HepG2 (cell line): Measurements from ENCODE around the gene CEP83. TPM values are rescaled to one million over a fixed set of nuclear protein-coding genes. Genes with fewer than 3 reads are reported as not detected.

Experiments
- DMAP1 ChIP-seq: IDR thresholded peaks from 2 replicates; pipeline ENCODE4 v1.6.1; 2016
- MAZ ChIP-seq, 2 experiments: sonication (generic) in 1 of 2; formaldehyde crosslinking in 1 of 2; IDR thresholded peaks; 2 replicates each; pipeline versions ENCODE4 v1.5.0 to v1.6.1; 2012 to 2020; ENCODE audit warnings: low read depth in 2 of 2, mild to moderate bottlenecking in 2 of 2, borderline replicate concordance in 1 of 2, improper control_type of control experiment in 1 of 2, low read length in 1 of 2, missing genetic modification reagents in 1 of 2, moderate library complexity in 1 of 2
- NR2C2 ChIP-seq: sonication (generic); formaldehyde crosslinking; IDR thresholded peaks from 2 replicates; pipeline ENCODE4 v1.4.0; 2020; ENCODE audit warnings: missing genetic modification reagents, mild to moderate bottlenecking, moderate library complexity, borderline replicate concordance
- NR2F2 ChIP-seq: IDR thresholded peaks from 2 replicates; pipeline ENCODE4 v1.6.1; 2012; ENCODE audit warnings: low read depth, inconsistent platforms, borderline replicate concordance
- RBAK ChIP-seq: sonication (generic); formaldehyde crosslinking; IDR thresholded peaks from 2 replicates; pipeline ENCODE4 v1.5.1; 2020; ENCODE audit warnings: mild to moderate bottlenecking, missing genetic modification reagents
- SCMH1 ChIP-seq: sonication (generic); formaldehyde crosslinking; IDR thresholded peaks from 2 replicates; pipeline ENCODE4 v1.9.0; 2021; ENCODE audit warnings: missing genetic modification reagents, mild to moderate bottlenecking, borderline replicate concordance
- ZBTB1 ChIP-seq: sonication (generic); formaldehyde crosslinking; IDR thresholded peaks from 2 replicates; pipeline ENCODE4 v1.4.0; 2020; ENCODE audit warnings: missing genetic modification reagents, borderline replicate concordance
- ZFP37 ChIP-seq: sonication (generic); formaldehyde crosslinking; IDR thresholded peaks from 2 replicates; pipeline ENCODE4 v1.4.0; 2020; ENCODE audit warnings: missing genetic modification reagents, borderline replicate concordance
- ZNF124 ChIP-seq: sonication (generic); formaldehyde crosslinking; IDR thresholded peaks from 2 replicates; pipeline ENCODE4 v1.4.0; 2020; ENCODE audit warnings: missing genetic modification reagents
- ZNF274 ChIP-seq: sonication (generic); formaldehyde crosslinking; IDR thresholded peaks from 2 replicates; pipeline ENCODE4 v1.5.1; 2020; ENCODE audit warnings: mild to moderate bottlenecking, missing genetic modification reagents
- polyA plus RNA-seq, 8 experiments: library from polyadenylated mRNA; depleted of rRNA in 3 of 8; stranded (reverse) in 7 of 8; unstranded in 1 of 8; fragments of >200 nt; fragmentation: Illumina TruSeq in 4 of 8; extraction: Trizol in 4 of 8; gene quantifications; 2 replicates each; pipeline versions ENCODE4 v1.2.1 to v1.2.3, GENCODE V29; 2011 to 2016; ENCODE audit warnings: low read depth in 4 of 8, missing spikeins in 1 of 8, mixed read lengths in 1 of 8; ENCODE audit not compliant: insufficient read depth in 1 of 8
- total RNA-seq, 5 experiments: library from RNA; depleted of rRNA; stranded (reverse); fragments of >200 nt; fragmentation: Illumina TruSeq; extraction: Trizol; gene quantifications; 2 replicates each; pipeline ENCODE4 v1.2.3, GENCODE V29; 2016; ENCODE audit warnings: low read depth in 1 of 5
- TF ChIP-seq, protein P1 (sequence below): sonication (generic); formaldehyde crosslinking; IDR thresholded peaks from 2 replicates; pipeline ENCODE4 v1.5.0; 2020; ENCODE audit warnings: mild to moderate bottlenecking, missing genetic modification reagents, borderline replicate concordance
- TF ChIP-seq, protein P2 (sequence below): IDR thresholded peaks from 2 replicates; pipeline ENCODE4 v1.6.1; 2016; ENCODE audit warnings: low read depth, control low read depth
- TF ChIP-seq, protein P3 (sequence below): IDR thresholded peaks from 2 replicates; pipeline ENCODE4 v1.6.1; 2012; ENCODE audit warnings: inconsistent platforms
- TF ChIP-seq, protein P4 (sequence below): sonication (generic); formaldehyde crosslinking; IDR thresholded peaks from 2 replicates; pipeline ENCODE4 v1.8.0; 2022; ENCODE audit warnings: missing genetic modification reagents, mild to moderate bottlenecking, borderline replicate concordance
- TF ChIP-seq, protein P5 (sequence below): sonication (generic); formaldehyde crosslinking; IDR thresholded peaks from 2 replicates; pipeline ENCODE4 v1.4.0; 2020; ENCODE audit warnings: missing genetic modification reagents, borderline replicate concordance

The CEP83 gene
- total and polyA plus RNA-seq, 2 of the 13 experiments (the other 11 are each of a cell fraction or from before 2014, with no cell fraction given), result 6.2 to 19.2 TPM

DNA sequence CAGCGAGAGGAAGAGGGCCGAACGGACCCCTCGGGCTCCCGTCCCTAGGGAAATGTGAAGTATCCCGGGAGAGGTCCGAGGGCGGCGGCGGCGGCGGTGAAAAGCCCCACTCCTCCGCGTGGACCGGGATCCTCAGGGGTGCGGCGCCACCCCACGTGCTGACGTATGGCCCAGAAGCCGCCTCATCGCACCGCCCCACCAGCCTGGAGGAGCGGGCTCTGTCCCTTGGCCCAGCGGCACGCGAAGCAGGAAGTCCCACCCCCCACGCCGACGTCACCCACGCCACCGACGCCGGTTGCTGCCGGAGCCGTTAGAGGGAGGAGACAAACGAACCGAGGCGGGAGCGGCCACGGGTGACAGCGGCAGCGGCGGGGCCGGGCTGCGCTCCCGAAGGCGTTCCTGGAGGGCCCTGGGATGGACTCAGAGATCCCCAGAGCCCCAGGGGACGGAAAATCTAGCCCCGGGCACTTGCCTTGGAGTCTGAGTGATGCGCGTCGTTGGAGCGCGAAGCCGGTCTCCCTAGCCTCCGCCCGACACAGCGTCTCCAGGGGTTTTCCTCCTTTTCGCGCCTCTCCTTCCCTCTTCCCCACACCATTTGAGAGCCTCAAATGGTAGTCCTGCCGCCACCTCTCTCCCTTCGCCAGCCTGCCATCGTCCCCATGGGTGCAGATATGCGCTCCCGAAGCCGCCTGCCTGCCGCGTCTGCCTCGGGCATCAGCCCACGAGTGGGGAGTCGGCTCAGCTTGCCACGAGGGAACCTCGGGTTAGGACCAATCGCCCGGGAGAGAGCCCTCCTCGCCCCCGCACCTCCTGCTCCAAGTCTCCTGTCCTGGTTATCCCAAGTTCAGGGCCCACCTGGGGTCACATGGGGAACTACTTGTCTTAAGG, at the start of gene CEP83 (continued):
- TF ChIP-seq, protein P1, sequence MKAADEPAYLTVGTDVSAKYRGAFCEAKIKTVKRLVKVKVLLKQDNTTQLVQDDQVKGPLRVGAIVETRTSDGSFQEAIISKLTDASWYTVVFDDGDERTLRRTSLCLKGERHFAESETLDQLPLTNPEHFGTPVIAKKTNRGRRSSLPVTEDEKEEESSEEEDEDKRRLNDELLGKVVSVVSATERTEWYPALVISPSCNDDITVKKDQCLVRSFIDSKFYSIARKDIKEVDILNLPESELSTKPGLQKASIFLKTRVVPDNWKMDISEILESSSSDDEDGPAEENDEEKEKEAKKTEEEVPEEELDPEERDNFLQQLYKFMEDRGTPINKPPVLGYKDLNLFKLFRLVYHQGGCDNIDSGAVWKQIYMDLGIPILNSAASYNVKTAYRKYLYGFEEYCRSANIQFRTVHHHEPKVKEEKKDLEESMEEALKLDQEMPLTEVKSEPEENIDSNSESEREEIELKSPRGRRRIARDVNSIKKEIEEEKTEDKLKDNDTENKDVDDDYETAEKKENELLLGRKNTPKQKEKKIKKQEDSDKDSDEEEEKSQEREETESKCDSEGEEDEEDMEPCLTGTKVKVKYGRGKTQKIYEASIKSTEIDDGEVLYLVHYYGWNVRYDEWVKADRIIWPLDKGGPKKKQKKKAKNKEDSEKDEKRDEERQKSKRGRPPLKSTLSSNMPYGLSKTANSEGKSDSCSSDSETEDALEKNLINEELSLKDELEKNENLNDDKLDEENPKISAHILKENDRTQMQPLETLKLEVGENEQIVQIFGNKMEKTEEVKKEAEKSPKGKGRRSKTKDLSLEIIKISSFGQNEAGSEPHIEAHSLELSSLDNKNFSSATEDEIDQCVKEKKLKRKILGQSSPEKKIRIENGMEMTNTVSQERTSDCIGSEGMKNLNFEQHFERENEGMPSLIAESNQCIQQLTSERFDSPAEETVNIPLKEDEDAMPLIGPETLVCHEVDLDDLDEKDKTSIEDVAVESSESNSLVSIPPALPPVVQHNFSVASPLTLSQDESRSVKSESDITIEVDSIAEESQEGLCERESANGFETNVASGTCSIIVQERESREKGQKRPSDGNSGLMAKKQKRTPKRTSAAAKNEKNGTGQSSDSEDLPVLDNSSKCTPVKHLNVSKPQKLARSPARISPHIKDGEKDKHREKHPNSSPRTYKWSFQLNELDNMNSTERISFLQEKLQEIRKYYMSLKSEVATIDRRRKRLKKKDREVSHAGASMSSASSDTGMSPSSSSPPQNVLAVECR (CRISPR knock-in tag), result peak; percentile 95
- TF ChIP-seq RBAK (CRISPR knock-in tag) (no peak; the same call in 1 of the 2 replicates), NR2F2 (no peak), ZNF124 (CRISPR knock-in tag) (0 out of 2 replicates have a peak, but pooled peaks have one; percentile 38), ZBTB1 (CRISPR knock-in tag) (no peak), ZNF274 (CRISPR knock-in tag) (peak; percentile 64; the same call in 1 of the 2 replicates), ZFP37 (CRISPR knock-in tag) (no peak), DMAP1 (peak; percentile 84; the same call in 1 of the 2 replicates), MAZ (IDR thresholded peaks at IDR 0.05; ENCODE audit: borderline replicate concordance, low read depth, low read length) (peak; percentile 29; the same call in 1 of the 2 replicates), MAZ (CRISPR knock-in tag; IDR thresholded peaks at IDR 0.05; ENCODE audit: low read depth) (peak; percentile 91), NR2C2 (peak; percentile 31; the same call in 1 of the 2 replicates), SCMH1 (CRISPR knock-in tag) (no peak)
- TF ChIP-seq, protein P2, sequence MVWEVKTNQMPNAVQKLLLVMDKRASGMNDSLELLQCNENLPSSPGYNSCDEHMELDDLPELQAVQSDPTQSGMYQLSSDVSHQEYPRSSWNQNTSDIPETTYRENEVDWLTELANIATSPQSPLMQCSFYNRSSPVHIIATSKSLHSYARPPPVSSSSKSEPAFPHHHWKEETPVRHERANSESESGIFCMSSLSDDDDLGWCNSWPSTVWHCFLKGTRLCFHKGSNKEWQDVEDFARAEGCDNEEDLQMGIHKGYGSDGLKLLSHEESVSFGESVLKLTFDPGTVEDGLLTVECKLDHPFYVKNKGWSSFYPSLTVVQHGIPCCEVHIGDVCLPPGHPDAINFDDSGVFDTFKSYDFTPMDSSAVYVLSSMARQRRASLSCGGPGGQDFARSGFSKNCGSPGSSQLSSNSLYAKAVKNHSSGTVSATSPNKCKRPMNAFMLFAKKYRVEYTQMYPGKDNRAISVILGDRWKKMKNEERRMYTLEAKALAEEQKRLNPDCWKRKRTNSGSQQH (CRISPR knock-in tag), result 0 out of 2 replicates have a peak, but pooled peaks have one; percentile 21
- TF ChIP-seq, protein P3, sequence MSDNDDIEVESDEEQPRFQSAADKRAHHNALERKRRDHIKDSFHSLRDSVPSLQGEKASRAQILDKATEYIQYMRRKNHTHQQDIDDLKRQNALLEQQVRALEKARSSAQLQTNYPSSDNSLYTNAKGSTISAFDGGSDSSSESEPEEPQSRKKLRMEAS, result peak; percentile 95
- TF ChIP-seq, protein P4, sequence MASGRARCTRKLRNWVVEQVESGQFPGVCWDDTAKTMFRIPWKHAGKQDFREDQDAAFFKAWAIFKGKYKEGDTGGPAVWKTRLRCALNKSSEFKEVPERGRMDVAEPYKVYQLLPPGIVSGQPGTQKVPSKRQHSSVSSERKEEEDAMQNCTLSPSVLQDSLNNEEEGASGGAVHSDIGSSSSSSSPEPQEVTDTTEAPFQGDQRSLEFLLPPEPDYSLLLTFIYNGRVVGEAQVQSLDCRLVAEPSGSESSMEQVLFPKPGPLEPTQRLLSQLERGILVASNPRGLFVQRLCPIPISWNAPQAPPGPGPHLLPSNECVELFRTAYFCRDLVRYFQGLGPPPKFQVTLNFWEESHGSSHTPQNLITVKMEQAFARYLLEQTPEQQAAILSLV (CRISPR knock-in tag), result peak; percentile 91; the same call in 1 of the 2 replicates
- TF ChIP-seq, protein P5, sequence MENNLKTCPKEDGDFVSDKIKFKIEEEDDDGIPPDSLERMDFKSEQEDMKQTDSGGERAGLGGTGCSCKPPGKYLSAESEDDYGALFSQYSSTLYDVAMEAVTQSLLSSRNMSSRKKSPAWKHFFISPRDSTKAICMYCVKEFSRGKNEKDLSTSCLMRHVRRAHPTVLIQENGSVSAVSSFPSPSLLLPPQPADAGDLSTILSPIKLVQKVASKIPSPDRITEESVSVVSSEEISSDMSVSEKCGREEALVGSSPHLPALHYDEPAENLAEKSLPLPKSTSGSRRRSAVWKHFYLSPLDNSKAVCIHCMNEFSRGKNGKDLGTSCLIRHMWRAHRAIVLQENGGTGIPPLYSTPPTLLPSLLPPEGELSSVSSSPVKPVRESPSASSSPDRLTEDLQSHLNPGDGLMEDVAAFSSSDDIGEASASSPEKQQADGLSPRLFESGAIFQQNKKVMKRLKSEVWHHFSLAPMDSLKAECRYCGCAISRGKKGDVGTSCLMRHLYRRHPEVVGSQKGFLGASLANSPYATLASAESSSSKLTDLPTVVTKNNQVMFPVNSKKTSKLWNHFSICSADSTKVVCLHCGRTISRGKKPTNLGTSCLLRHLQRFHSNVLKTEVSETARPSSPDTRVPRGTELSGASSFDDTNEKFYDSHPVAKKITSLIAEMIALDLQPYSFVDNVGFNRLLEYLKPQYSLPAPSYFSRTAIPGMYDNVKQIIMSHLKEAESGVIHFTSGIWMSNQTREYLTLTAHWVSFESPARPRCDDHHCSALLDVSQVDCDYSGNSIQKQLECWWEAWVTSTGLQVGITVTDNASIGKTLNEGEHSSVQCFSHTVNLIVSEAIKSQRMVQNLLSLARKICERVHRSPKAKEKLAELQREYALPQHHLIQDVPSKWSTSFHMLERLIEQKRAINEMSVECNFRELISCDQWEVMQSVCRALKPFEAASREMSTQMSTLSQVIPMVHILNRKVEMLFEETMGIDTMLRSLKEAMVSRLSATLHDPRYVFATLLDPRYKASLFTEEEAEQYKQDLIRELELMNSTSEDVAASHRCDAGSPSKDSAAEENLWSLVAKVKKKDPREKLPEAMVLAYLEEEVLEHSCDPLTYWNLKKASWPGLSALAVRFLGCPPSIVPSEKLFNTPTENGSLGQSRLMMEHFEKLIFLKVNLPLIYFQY, result peak; percentile 63; the same call in 1 of the 2 replicates
